Karpas-422 (cell line): ENCODE measurements around the gene MYBL2. TPM values are rescaled to one million over a fixed set of nuclear protein-coding genes. Genes with fewer than 3 reads are reported as not detected.

Experiments
- DNase-seq: peaks from one replicate; pipeline ENCODE4 v3.0.0-alpha.2; 2015
- H2AFZ ChIP-seq: fragments of 200-600 bp; sonication (generic); 2 replicates; pipeline ENCODE4 v1.6.1; 2014; ENCODE audit warnings: antibody characterized with exemption, low read length, mixed read lengths
- H3K27ac ChIP-seq: fragments of 200-600 bp; sonication (generic); 2 replicates; pipeline ENCODE4 v1.5.1; 2014; ENCODE audit warnings: mild to moderate bottlenecking, low read length, moderate library complexity
- H3K27me3 ChIP-seq: fragments of 200-600 bp; sonication (generic); 2 replicates; pipeline ENCODE4 v1.6.1; 2014; ENCODE audit warnings: low read length, mixed read lengths
- H3K36me3 ChIP-seq: fragments of 200-600 bp; sonication (generic); 2 replicates; pipeline ENCODE4 v1.6.1; 2014; ENCODE audit warnings: low read length, mixed read lengths; ENCODE audit not compliant: insufficient read depth
- H3K4me1 ChIP-seq: fragments of 200-600 bp; sonication (generic); 2 replicates; pipeline ENCODE4 v1.6.1; 2014; ENCODE audit warnings: mild to moderate bottlenecking, low read length, mixed read lengths
- H3K4me2 ChIP-seq: fragments of 200-600 bp; sonication (generic); 2 replicates; pipeline ENCODE4 v1.6.1; 2014; ENCODE audit warnings: low read length, low read depth, mild to moderate bottlenecking; ENCODE audit not compliant: poor library complexity, severe bottlenecking
- H3K4me3 ChIP-seq: fragments of 200-600 bp; sonication (generic); 2 replicates; pipeline ENCODE4 v1.5.1; 2014; ENCODE audit warnings: mild to moderate bottlenecking, antibody characterized with exemption, low read length, mixed read lengths
- H3K79me2 ChIP-seq: fragments of 200-600 bp; sonication (generic); 2 replicates; pipeline ENCODE4 v1.6.1; 2014; ENCODE audit warnings: mild to moderate bottlenecking, low read length, mixed read lengths
- H3K9ac ChIP-seq: fragments of 200-600 bp; sonication (generic); 2 replicates; pipeline ENCODE4 v1.6.0; 2014; ENCODE audit warnings: low read length
- H3K9me2 ChIP-seq: fragments of 200-600 bp; sonication (generic), shearing (Covaris generic); replicated peaks from 2 replicates; pipeline ENCODE4 v1.6.0; 2014; ENCODE audit warnings: mild to moderate bottlenecking, low read length, moderate library complexity; ENCODE audit not compliant: insufficient read depth
- H3K9me3 ChIP-seq: fragments of 300-700, 200-600 bp; sonication (generic); 2 replicates; pipeline ENCODE4 v1.6.1; 2014; ENCODE audit warnings: low read length, mixed read lengths
- H4K20me1 ChIP-seq: fragments of 200-600 bp; sonication (generic); 2 replicates; pipeline ENCODE4 v1.6.1; 2014; ENCODE audit warnings: mild to moderate bottlenecking, antibody characterized with exemption, low read length, low read depth; ENCODE audit not compliant: insufficient read depth
- total RNA-seq: library from RNA; depleted of rRNA; stranded (reverse); fragments of >200 nt; shearing (Covaris generic); gene quantifications from 2 replicates; pipeline ENCODE4 v1.2.3, GENCODE V29; 2014; ENCODE audit warnings: low replicate concordance

The MYBL2 gene
- total RNA-seq, 1 experiment from 2014 or later, result 18.2 TPM

- H4K20me1 ChIP-seq, result 0 out of 2 replicates have a peak, but pooled peaks cover 7% of the 10 kb centered on the region
- H3K4me2 ChIP-seq, result no peak overlapping the region
- peaks cover 16% of the 10 kb centered on the region for H3K4me1 ChIP-seq
- H3K27ac ChIP-seq, result no peak overlapping the region
- no peaks in the 10 kb centered on the region for H3K27me3 ChIP-seq
- H2AFZ ChIP-seq, result no peak overlapping the region
- peaks cover 59% of the 10 kb centered on the region for H3K79me2 ChIP-seq
- no peaks in the 10 kb centered on the region for H3K9me3 ChIP-seq
- no peak overlapping the region for H3K9ac ChIP-seq
- no peaks in the 10 kb centered on the region for H3K9me2 ChIP-seq
- H3K36me3 ChIP-seq, result peaks cover 25% of the 10 kb centered on the region; the same call in 1 of the 2 replicates
- peak; percentile 45 for DNase-seq
- H3K4me3 ChIP-seq, result no peak overlapping the region
Measured at GRCh38 chr20:43670423-43670822, 3.5 kb downstream of the MYBL2 start.

DNA sequence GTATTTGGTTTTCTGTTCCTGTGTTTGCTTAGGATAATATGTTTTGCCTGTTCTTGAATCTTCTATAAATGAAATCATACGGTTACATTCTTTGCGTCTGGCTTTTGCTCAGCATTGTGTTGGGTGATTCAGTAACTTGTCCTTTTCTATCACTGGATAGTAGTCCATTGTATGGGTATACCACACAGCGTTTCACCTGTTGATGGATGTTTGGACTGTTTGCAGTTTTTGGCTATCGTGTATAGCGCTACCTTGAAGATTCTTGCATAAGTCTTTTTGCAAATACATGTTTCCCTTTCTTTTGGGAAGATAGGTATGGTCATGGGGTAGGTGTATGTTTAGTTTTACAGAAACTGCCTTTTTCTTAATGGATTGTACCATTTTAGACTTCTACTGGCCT, 9.5 kb downstream of the MYBL2 start:
- Histone ChIP-seq H4K20me1 (no peaks in the 10 kb centered on the region), H3K4me2 (no peak overlapping the region), H3K9me2 (no peaks in the 10 kb centered on the region), H2AFZ (no peak overlapping the region), H3K79me2 (peaks cover 50% of the 10 kb centered on the region), H3K9me3 (no peaks in the 10 kb centered on the region), H3K9ac (no peak overlapping the region), H3K4me3 (no peak overlapping the region), H3K4me1 (peaks cover 22% of the 10 kb centered on the region), H3K36me3 (peaks cover 21% of the 10 kb centered on the region; the same call in 1 of the 2 replicates), H3K27me3 (no peaks in the 10 kb centered on the region), H3K27ac (no peak overlapping the region)
- DNase-seq, result no peak

DNA sequence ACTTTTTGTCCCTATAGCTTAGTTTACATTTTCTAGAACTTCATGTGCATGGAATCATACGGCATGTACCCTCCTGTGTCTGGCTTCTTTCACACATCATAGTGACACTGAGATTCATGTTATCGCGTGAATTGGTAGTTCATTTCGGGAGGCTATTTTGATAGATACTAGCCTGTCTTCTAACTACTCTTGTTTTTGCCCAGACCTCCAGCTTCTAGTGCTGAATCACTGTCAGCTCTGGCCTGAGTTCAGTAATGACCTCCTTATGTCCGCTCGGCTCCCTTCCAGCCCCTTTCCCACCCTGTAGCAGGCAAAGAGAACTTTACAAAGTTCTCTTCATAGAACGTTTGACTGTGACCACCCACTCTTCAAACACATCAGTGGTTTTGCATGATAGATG, 14.1 kb downstream of the MYBL2 start:
- Histone ChIP-seq H3K9ac (peak overlapping the region; percentile 68), H3K27ac (peak overlapping the region; percentile 96)
- DNase-seq, result no peak

GRCh38 chr20:43681468-43681942, 14.6 kb downstream of the MYBL2 start:
- Histone ChIP-seq H3K4me1 (peaks cover 39% of the 10 kb centered on the region), H3K79me2 (peaks cover 30% of the 10 kb centered on the region), H3K4me2 (peak overlapping the region; percentile 65), H2AFZ (no peak overlapping the region), H3K36me3 (peaks cover 22% of the 10 kb centered on the region), H3K4me3 (peak overlapping the region; percentile 39; the same call in 1 of the 2 replicates), H3K9me3 (no peaks in the 10 kb centered on the region), H3K27me3 (no peaks in the 10 kb centered on the region), H4K20me1 (no peaks in the 10 kb centered on the region), H3K27ac (peak overlapping the region; percentile 96), H3K9ac (peak overlapping the region; percentile 68), H3K9me2 (no peaks in the 10 kb centered on the region)
- peak; percentile 65 for DNase-seq

More for the DNA sequence above, 14.1 kb downstream of the MYBL2 start:
- Histone ChIP-seq H4K20me1 (no peaks in the 10 kb centered on the region), H3K9me3 (no peaks in the 10 kb centered on the region), H3K4me2 (peak overlapping the region; percentile 65), H2AFZ (no peak overlapping the region), H3K79me2 (peaks cover 35% of the 10 kb centered on the region), H3K4me1 (peaks cover 39% of the 10 kb centered on the region), H3K27me3 (no peaks in the 10 kb centered on the region), H3K9me2 (no peaks in the 10 kb centered on the region), H3K36me3 (peaks cover 22% of the 10 kb centered on the region), H3K4me3 (peak overlapping the region; percentile 39; the same call in 1 of the 2 replicates)

DNA sequence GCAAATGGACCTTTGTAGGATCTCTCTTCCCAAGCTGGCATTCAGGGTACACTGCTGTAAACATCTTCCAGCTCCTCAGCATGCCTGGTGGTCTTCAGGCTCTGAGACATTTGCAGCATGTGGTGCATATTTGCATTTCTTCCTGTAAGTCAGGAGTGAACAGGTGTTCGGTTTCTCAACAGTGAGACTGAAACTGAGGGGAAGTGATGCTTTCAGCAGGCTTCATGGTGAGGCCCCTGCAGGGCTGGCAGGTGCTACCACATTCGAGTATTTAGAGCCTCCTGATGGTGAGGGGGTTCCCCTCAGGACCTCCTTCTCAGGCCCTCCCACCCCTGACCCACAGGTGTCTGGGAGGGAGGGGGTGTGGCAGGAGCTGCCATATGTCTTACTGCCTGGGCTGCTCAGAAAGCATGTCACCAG, 15.1 kb downstream of the MYBL2 start:
- Histone ChIP-seq H4K20me1 (no peaks in the 10 kb centered on the region), H2AFZ (no peak overlapping the region), H3K4me1 (peaks cover 39% of the 10 kb centered on the region), H3K9me3 (no peaks in the 10 kb centered on the region), H3K4me2 (peak overlapping the region; percentile 65), H3K27me3 (no peaks in the 10 kb centered on the region), H3K4me3 (peak overlapping the region; percentile 39; the same call in 1 of the 2 replicates), H3K27ac (peak overlapping the region; percentile 96), H3K36me3 (peaks cover 18% of the 10 kb centered on the region), H3K9me2 (no peaks in the 10 kb centered on the region), H3K9ac (peak overlapping the region; percentile 68), H3K79me2 (peaks cover 25% of the 10 kb centered on the region)
- DNase-seq, result peak; percentile 85

- Histone ChIP-seq H3K4me3 (peak overlapping the region; percentile 39; the same call in 1 of the 2 replicates), H3K9me2 (no peaks in the 10 kb centered on the region), H3K27me3 (no peaks in the 10 kb centered on the region), H3K9ac (peak overlapping the region; percentile 40), H3K4me2 (peak overlapping the region; percentile 65), H3K4me1 (peaks cover 39% of the 10 kb centered on the region), H3K79me2 (peaks cover 21% of the 10 kb centered on the region), H2AFZ (no peak overlapping the region), H3K27ac (peak overlapping the region; percentile 96), H3K36me3 (peaks cover 14% of the 10 kb centered on the region), H3K9me3 (no peaks in the 10 kb centered on the region), H4K20me1 (no peaks in the 10 kb centered on the region)
- DNase-seq, result no peak
Measured at GRCh38 chr20:43682446-43682845, 15.5 kb downstream of the MYBL2 start.

DNA sequence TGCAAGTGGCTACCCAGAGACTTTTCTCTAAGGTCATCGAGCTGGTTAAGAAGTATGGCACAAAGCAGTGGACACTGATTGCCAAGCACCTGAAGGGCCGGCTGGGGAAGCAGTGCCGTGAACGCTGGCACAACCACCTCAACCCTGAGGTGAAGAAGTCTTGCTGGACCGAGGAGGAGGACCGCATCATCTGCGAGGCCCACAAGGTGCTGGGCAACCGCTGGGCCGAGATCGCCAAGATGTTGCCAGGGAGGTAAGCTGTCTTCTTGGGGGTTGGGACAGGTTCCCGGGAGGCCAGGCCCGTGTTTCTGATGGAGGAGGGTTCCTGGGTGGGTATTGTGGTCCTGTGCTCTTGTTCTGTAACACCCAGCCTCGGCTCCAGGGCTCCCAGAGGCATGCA, 19.9 kb downstream of the MYBL2 start:
- no peaks in the 10 kb centered on the region for H3K9me2 ChIP-seq
- no peaks in the 10 kb centered on the region for H4K20me1 ChIP-seq
- H3K4me2 ChIP-seq, result no peak overlapping the region
- no peak overlapping the region for H2AFZ ChIP-seq
- peaks cover 18% of the 10 kb centered on the region for H3K4me1 ChIP-seq
- peaks cover 22% of the 10 kb centered on the region for H3K36me3 ChIP-seq
- no peak for DNase-seq
- H3K27me3 ChIP-seq, result no peaks in the 10 kb centered on the region
- no peaks in the 10 kb centered on the region for H3K9me3 ChIP-seq
- H3K79me2 ChIP-seq, result peaks cover 14% of the 10 kb centered on the region
- no peak overlapping the region for H3K27ac ChIP-seq
- no peak overlapping the region for H3K4me3 ChIP-seq
- H3K9ac ChIP-seq, result no peak overlapping the region

GRCh38 chr20:43689165-43689564, 22.3 kb downstream of the MYBL2 start:
- Histone ChIP-seq H2AFZ (no peak overlapping the region), H3K4me2 (no peak overlapping the region), H3K9me3 (no peaks in the 10 kb centered on the region), H3K4me3 (no peak overlapping the region), H3K27me3 (no peaks in the 10 kb centered on the region), H3K36me3 (peaks cover 17% of the 10 kb centered on the region), H3K27ac (no peak overlapping the region), H3K4me1 (peaks cover 22% of the 10 kb centered on the region), H4K20me1 (no peaks in the 10 kb centered on the region), H3K9me2 (no peaks in the 10 kb centered on the region), H3K79me2 (peaks cover 5% of the 10 kb centered on the region; the same call in 1 of the 2 replicates), H3K9ac (no peak overlapping the region)
- DNase-seq, result no peak
